Raji (cell line): ENCODE measurements around the gene COL9A1.

Source experiments
- POLR2A ChIP-seq: IDR thresholded peaks from 2 replicates; pipeline ENCODE4 v1.6.1; 2011; ENCODE audit warnings: low read depth, low read length, control low read depth; ENCODE audit not compliant: insufficient read depth

Gene COL9A1

DNA sequence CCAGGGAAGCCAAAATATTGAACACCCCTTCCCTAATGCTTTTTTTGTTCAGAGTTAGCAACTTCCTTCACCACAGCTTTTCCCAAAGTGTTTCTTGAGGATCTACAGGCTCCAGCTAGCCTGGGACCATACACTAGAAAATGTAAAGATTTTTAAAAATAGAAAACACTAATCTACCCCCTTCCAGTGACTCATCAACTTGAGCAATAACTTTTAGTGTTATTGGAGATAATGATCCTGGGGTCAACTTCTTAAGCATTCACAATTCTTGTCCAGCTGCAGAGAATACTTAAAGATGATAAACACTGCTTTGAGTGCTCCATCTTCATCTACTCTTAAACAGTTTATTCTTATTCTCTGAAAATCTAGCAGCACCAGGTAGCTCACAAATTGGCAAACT, 131.6 kb downstream of the COL9A1 start:
- TF ChIP-seq POLR2A, result no peak

- TF ChIP-seq POLR2A, result no peak
These were observed 134.1 kb downstream of the COL9A1 start for GRCh38 chr6:70168681-70169377.
